ENCODE measurements around the gene OR6A2.

Gene OR6A2

GRCh38 chr11:6799402-6799801 lies at the start of gene OR6A2:
Gene OR6A2 (minus strand): TSS chr11:6799689. CDS start chr11:6795708, 3,981 bp downstream.
- in situ Hi-C loops (cut with HindIII; ENCODE audit: low sequenced_read_pairs): no loop called here
- no peak within 1 kb of the TSS for H3K4me3 ChIP-seq (ENCODE audit: low read depth, low read length)
- DNase-seq (ENCODE audit: low read depth): no peak
- TF ChIP-seq, protein P1, sequence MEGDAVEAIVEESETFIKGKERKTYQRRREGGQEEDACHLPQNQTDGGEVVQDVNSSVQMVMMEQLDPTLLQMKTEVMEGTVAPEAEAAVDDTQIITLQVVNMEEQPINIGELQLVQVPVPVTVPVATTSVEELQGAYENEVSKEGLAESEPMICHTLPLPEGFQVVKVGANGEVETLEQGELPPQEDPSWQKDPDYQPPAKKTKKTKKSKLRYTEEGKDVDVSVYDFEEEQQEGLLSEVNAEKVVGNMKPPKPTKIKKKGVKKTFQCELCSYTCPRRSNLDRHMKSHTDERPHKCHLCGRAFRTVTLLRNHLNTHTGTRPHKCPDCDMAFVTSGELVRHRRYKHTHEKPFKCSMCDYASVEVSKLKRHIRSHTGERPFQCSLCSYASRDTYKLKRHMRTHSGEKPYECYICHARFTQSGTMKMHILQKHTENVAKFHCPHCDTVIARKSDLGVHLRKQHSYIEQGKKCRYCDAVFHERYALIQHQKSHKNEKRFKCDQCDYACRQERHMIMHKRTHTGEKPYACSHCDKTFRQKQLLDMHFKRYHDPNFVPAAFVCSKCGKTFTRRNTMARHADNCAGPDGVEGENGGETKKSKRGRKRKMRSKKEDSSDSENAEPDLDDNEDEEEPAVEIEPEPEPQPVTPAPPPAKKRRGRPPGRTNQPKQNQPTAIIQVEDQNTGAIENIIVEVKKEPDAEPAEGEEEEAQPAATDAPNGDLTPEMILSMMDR (IDR thresholded peaks at IDR 0.05; ENCODE audit: low read depth, low read length, missing control alignments): no peak

- DNase-seq (ENCODE audit: low read depth): no peak
- in situ Hi-C loops (cut with HindIII; ENCODE audit: low sequenced_read_pairs): no loop called here
- H3K4me3 ChIP-seq (ENCODE audit: low read depth, low read length): no peak within 1 kb of the TSS
- TF ChIP-seq, protein P1 (IDR thresholded peaks at IDR 0.05; ENCODE audit: low read depth, low read length, missing control alignments): no peak
Observed at GRCh38 chr11:6845383-6845782, 45.9 kb upstream of the OR6A2 start, which contains the start of gene OR10A5. Gene OR10A5 (plus strand): TSS chr11:6845683. CDS start chr11:6845683, 0 bp downstream.

- TF ChIP-seq, protein P1 (IDR thresholded peaks at IDR 0.05; ENCODE audit: low read depth, low read length, missing control alignments): no peak
- in situ Hi-C loops (cut with HindIII; ENCODE audit: low sequenced_read_pairs): no loop called here
- H3K4me3 ChIP-seq (ENCODE audit: low read depth, low read length): no peak overlapping the region
- DNase-seq (ENCODE audit: low read depth): no peak
Observed at GRCh38 chr11:6844356-6844755, 44.9 kb upstream of the OR6A2 start.

DNA sequence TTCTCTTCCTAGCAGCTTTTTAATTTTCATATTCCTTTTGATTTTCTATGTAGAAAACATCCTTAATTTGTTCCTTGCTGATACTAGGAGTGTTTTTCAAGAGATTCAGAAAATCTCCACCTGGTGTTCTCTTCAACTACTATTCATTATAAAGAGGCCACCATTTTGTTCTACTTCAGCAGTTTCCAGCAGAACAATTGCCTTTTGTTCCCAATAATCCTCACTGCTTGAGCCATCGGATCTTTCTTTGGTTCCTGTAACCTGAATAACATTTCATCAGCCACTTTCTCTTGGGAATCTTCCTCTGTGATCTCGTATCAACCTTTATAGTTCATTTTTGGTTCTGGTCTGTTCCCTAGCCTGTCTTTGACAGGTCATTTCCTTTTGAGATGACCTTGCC lies 44.2 kb upstream of the OR6A2 start:
- in situ Hi-C loops (cut with HindIII; ENCODE audit: low sequenced_read_pairs): no loop called here
- DNase-seq (ENCODE audit: low read depth): no peak
- TF ChIP-seq, protein P1 (IDR thresholded peaks at IDR 0.05; ENCODE audit: low read depth, low read length, missing control alignments): no peak
- no peak overlapping the region for H3K4me3 ChIP-seq (ENCODE audit: low read depth, low read length)

DNA sequence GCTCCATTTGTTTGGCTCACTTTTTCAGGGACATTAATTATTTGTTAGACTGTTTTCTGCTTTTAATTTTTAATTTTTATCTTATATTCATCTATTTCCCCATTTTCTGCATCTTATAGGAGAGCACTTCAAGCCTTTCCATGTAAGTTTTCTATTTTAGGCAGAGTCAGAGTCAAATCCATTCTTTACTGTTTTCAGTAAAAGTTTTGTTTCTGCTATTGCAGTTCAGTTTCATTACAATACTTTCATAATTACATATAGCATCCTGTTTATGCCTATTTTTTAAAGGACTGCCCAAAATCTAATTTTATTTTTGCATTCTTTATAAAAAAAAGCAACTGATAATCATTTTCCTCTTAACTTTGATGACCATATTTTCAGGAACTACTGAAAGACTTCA lies 42.2 kb upstream of the OR6A2 start:
- TF ChIP-seq, protein P1 (IDR thresholded peaks at IDR 0.05; ENCODE audit: low read depth, low read length, missing control alignments): no peak
- no peak for DNase-seq (ENCODE audit: low read depth)
- in situ Hi-C loops (cut with HindIII; ENCODE audit: low sequenced_read_pairs): no loop called here
- no peak overlapping the region for H3K4me3 ChIP-seq (ENCODE audit: low read depth, low read length)

GRCh38 chr11:6834021-6834420 lies 34.5 kb upstream of the OR6A2 start:
- DNase-seq (ENCODE audit: low read depth): no peak
- H3K4me3 ChIP-seq (ENCODE audit: low read depth, low read length): no peak overlapping the region
- TF ChIP-seq, protein P1 (IDR thresholded peaks at IDR 0.05; ENCODE audit: low read depth, low read length, missing control alignments): no peak
- in situ Hi-C loops (cut with HindIII; ENCODE audit: low sequenced_read_pairs): no loop called here

DNA sequence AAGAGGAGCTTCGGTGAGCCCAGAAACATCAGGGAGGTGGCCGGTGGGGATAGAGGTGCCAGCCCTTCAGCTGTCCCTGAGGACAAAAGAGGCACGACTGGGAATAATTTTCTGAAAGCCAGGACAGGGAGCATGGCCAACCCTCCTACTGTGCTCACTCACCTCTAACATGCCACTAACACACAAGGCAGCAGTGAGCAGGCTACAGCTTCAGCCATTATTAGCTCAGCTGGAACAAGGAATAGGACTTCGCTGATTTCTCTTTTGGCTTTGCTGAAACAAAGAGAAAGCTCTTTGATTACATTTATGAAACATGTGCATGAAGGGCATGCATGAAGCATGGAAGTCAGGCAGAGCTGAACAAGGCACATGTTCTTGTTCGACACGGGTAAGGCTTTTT lies 33.9 kb upstream of the OR6A2 start:
- TF ChIP-seq, protein P1 (IDR thresholded peaks at IDR 0.05; ENCODE audit: low read depth, low read length, missing control alignments): no peak
- no peak overlapping the region for H3K4me3 ChIP-seq (ENCODE audit: low read depth, low read length)
- in situ Hi-C loops (cut with HindIII; ENCODE audit: low sequenced_read_pairs): no loop called here
- no peak for DNase-seq (ENCODE audit: low read depth)

All from astrocyte of the cerebellum (primary cell).